NCI-H524 treated with DMSO at 0.1 percent for 48 hours (cell line): ENCODE measurements around the gene TMEM86A.

Experiments
- DNase-seq: peaks from one replicate; lab custom pipeline; 2025; lab: John Stamatoyannopoulos, UW

The TMEM86A gene

DNA sequence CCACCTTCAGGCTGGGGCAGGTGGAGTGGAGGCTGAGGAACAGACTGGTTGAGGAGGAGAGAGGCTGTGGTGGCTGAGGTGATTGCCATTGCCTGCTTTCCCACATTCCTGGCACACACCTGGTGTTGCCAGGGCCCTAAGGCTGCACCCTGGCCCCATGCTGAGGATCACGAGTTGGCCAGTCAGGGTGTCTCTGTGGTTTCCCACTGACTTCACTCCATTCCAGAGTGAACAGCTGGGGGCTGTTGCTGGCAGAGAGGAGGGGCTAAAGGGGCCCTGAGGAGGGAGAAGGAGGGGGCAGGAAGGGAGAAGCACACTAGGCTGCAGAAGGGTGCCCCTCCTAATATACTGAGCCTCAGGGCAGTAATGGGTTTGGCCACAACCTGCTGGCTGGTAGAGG, 1.8 kb downstream of the TMEM86A start:
- no peak for DNase-seq

DNA sequence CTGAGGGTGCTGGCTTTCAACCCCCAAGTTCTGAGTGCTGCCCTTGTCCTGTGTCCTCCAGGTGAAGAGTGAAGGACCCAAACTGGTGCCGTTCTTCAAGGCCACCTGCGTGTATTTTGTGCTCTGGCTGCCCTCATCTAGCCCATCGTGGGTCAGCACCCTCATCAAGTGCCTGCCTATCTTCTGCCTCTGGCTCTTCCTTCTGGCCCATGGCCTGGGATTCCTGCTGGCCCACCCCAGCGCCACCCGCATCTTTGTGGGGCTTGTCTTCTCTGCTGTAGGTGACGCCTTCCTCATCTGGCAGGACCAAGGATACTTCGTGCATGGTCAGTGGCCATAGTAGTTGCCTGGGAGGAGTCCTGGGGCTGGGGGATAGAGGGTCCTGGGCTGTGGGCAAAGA, 2.3 kb downstream of the TMEM86A start:
- no peak for DNase-seq

DNA sequence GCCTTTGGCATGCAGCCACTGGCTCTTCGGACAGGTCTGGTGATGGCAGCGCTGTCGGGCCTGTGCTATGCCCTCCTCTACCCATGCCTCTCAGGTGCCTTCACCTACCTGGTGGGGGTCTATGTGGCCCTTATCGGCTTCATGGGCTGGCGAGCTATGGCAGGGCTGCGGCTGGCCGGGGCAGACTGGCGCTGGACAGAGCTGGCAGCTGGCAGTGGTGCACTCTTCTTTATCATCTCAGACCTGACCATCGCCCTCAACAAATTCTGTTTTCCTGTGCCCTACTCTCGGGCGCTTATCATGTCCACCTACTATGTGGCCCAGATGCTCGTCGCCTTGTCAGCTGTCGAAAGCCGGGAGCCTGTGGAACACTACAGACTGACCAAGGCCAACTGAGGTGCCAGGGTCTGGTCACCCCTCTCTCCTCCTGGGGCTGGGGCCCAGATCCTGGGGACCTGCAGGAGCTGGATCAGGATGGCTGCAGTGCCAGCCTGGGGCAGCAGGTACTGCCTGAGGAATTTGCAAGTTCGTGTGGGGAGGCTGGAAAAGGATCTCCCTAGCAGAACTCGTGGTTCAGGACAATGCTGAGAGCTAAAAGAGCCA, 3.1 kb downstream of the TMEM86A start:
- no peak for DNase-seq

DNA sequence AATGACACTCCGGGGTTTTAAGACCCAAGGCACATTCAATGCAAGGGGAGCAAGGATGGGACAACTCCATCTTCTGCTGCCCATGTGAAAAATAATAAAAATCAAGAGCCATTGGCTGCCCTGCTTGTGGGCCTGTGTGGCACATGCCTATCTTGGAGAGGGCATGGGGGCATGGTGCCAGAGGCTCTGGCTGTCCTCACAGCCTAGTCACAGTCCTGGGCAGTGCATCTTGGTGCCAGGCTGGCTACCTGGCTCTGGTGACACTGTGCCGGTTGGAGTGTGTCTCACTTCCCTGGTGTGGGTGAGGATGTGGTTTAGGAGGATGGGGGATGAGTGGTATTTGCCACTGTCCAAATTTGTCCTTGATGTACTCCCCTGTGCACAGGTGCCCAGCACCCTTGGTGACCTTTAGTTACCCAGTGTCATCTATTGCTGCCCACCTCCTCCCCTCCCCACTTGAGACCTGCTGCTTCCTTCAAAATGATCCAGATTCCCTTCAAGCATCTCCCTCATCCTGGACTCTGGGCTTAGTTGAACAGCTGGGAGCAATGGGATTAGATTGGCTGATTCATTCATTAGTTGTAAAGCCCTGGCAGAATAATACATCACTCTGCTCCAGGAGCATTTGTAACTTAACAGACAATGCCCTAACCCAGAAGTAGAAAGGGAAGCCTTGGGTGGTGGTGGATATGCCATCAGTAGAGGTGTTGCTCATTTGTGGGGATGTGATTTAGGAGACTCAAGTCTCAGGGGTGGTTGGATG, 4.6 kb downstream of the TMEM86A start:
- DNase-seq: no peak

DNA sequence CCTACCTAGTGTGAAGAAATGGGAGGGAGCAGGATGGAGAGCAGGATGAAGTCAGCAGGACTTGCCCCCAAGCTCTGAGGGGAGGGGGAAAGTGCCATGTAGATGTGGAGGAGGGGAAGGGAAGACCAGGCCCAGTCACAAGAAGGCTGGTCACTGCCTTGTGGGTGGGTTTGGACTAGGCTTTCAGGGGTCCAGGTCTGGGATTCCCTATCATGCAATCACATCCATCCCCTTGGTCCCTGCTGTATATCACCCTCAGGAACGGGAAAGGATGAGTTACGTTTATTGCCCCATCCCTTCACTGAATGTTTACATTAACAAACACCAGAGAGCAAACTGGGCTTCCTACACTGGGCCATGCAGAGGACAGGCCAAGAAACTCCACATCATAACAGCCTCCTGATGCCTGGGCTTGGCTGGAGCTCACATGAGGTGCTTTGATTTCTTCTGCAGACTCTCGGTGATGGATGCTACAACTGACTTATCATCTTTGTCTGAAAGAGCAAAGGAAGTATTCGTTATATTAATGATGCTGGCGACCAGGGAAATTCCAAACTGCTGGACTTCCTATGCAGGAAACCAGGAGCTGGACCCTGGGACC, 5.6 kb downstream of the TMEM86A start:
- no peak for DNase-seq

DNA sequence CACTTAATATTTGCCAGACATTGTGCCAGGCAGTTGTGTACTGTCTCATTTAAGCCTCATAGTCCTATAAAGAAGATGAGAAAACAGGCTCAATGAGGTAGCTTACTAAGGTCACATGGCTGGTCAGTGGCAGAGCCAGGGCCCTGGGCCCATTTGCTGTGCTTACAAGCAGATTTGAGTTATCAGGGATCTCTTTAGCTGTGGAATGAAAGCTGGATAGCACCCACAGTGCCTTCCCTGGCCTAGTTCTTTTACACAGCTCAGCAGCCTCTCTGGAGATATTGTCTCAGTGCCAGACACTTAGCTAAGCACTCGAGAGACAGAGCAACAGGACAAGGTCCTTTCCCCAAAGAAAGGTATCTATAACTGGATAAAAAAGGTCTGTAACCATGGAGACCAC, 6.1 kb downstream of the TMEM86A start:
- no peak for DNase-seq

DNA sequence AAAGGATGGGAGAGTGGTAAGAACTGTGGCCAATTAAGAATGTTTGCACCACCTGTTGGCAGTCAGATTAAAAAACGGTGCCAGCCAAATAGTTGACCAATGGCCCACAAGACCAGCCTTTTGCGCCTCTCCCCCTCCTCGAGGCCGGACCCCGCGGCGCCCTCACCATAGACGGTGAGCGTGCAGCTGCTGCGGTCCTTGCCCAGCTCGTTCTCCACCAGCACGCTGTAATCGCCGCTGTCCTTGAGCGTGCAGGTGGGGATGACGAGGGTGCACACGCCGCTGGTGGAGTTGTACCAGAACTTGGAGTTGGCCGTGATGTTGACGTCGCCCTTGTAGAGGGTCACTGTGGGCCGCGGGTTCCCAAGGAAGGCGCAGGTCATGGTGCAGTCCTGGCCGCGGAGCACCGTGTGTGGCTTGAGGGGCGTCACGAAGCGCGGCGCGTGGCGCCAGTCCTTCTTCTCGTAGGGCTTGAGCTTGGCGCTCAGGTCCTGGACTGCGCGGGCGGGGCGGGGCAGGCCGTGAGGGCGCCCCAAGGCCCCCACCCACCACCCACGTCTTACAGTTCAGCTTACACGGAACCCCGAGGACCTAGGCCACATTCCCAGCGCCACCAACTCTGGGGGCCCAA, 7.2 kb downstream of the TMEM86A start:
- DNase-seq: no peak

DNA sequence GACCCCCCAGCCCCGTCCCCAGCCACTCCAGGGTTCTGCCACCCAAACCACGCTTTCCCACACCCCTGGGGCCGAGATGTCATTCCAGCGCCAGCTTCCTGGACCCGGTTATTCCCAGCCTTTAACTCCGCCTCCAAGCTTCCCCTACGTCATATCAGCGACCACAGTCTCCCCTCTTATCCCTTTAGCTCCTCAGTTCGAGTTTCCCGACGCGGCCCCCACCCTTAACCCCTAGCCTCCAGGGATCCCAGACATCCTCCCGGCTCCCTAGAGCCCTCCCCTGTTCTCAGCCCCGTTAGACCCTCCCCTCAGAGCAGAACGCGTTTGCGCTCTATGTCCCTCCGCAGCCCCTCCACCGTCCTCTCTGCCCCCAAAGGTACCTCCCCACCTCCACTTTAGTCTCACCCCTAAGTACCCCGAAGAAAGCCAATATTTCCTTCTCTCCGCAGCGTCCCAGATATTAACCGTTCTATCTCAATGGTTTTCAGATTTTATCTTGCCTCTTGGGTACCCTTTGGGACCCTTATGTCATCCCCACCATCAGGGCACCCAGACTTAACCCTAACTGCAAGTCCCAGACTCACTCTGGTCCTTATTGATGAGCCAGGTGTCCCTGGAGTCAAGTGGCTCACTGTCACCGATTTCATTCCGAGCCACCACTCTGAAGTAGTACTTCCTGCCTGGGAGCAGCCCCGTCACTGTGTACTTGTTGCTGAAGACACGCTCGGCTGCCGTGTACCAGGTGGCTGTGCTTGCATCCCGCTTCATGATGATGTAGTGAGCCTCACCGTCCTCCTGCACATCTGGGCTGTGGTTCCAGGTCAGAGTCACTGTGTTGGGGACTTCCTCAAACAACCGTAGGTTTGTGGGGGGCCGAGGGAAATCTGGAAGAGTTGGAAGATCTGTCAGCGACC, 8.0 kb downstream of the TMEM86A start:
- DNase-seq: peak; percentile 30

DNA sequence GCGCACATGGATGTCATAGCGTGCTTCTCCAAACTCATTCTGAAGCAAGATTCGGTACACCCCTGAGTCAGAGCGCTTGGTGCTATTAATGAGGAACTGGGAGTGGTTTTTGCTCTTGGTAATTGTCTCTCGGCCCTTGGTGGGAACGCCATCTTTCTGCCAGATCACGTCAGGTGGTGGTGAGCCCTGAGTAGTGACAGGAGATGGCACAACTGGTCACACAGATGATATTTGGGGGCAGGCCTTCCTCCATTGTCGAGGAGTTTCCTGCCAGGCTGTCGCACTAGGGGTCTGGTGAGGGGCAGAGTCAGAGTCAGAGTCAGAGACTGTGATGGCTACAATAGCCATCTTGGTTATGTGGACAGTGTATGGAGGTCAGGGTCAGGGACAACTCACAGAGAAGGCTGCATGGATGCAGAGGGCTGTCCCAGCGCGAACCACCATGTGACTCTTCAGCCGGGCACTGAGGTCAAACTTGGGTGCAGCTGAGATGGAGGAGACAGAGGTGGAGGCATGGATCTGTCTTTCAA, 9.3 kb downstream of the TMEM86A start:
- DNase-seq: no peak

DNA sequence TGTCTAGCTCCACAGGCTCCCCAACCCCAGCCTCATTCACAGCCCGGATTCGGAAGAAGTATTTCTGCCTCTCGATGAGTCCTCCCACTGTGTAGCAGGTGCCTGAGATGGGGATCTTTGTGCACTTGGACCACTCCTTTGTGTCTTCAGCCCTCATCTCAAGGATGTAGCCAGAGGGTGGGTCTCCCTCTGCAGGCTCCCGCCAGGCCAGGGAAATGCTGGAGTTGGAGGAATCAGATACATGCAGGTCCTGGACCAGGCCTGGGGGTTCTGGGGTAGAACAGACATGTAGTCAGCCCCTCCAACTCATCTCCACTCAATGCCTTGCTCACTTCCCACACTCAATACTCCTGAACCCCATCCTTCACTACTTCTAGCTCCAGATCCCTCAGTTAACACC, 10.8 kb downstream of the TMEM86A start:
- DNase-seq: no peak

DNA sequence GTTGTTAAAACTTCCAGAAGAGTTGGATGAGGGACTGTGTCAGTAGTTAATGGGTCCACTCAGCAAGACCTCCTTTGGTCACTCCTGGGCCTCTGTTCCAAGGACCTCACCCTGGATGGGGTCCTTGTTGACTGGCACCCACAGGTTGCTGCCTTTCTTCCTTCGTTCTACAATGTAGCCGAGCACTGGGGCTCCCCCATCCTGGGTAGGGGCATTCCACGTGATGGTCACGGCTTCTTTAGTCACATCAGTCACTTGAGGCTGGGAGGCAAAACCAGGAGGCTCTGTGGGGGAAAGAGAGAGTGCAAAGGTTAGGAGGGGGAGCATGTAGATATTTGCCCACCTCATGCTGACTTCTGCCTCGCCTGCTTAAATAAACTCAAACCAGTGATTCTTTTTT, 12.0 kb downstream of the TMEM86A start:
- DNase-seq: no peak

DNA sequence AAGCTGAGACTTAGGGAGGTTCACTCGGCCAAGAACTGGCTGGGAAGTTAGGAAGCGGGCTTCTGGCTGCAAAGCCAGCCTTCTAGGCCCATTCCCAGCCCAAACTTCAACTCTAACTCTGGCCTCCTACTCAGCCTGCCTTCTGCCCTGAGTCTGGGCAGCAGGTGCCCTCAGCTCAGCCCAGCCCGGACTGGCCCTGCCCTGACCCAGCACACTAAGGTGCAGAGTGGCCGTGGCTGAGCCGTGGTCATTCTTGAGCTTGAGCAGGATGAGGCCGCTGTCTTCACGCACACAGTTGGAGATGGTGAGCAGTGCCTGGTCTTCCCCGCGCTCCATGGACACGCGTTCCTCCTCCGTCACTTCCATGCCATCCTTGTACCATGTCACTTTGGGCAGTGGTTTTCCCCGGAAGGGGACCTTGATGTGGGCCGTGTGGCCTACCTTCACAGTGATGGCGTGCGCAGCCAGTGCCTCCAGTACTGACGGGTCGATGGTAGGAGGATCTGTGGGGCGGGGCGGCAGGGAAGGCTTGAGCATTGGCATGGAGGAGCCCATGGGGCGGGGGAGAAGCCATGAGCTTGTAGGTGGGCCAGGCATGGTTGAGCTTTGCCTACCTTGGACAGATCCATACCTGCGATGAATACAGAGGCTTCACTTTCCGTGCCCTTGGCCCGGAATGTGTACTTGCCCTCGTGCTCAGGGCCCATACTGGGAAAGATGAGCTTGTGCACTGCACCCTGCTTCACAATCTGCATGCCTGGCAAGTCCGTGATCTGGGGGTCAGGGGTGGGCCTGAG, 15.3 kb downstream of the TMEM86A start:
- DNase-seq: no peak

DNA sequence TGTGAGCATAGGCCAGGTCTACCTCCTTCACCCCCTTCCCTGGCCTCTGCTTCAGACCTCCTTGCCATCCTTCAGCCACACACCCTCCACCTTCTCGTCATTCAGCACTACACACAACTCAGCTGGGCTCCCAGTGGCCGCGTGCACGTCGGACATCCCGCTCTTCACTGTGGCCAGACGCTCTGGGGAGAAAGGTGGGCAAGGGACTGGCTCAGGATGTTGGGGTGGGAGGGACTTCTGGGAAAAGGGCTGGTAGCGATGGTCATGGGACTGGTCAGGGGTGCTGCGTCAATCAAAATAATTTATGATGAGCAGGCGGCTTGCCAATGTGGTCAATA, 15.8 kb downstream of the TMEM86A start:
- DNase-seq: no peak

DNA sequence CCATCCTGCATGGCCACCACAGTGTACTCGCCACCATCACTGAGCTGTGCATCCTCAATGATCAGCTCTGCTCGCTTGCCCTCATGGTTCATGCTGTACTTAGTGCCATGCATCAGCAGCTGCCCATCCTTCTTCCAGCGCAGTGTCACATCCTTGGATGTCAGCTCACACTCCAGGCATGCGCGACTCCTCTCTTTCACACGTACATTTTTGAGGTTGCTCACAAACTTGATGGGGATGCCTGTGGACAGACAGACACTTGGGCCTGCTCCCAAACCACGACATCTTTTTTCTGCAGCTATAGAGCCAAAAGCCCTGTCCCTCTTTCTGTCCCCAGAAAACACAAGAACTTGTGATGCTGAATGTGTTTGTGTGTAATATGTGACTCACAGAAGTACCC, 16.9 kb downstream of the TMEM86A start:
- no peak for DNase-seq

DNA sequence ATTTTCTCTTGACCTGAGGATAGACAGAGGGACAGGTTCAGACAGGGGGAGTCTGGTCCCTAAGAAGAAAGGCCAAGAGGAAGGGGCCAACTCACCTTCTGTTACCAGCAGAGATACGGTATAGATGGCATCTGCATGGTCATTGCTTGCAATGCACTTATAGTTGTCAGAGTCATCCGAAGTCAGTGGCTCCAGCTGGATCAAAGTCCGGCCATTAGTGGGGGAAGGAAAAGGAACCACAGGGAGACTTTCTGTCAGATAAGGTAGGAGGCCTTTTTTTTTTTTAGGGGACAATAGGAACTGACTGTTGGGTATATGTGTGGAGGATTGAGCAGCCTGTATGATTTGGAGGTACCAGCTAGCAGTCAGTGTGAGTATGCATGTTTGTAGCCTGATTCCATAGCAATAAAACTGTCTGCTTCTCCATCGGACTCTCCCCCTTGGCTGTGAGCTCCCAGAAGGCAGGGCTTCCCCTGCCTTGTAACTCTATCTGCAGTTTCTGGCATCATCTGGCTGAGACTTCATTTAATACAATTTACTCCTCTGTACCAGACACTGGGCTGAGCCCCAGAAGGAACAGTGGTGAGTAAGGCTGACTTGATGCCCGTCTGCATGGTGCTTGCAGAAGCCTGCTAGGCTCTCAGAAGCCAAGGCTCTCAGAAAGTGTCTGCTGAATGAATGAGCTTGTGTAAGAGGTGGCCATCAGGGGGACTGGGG, 21.7 kb downstream of the TMEM86A start:
- no peak for DNase-seq

DNA sequence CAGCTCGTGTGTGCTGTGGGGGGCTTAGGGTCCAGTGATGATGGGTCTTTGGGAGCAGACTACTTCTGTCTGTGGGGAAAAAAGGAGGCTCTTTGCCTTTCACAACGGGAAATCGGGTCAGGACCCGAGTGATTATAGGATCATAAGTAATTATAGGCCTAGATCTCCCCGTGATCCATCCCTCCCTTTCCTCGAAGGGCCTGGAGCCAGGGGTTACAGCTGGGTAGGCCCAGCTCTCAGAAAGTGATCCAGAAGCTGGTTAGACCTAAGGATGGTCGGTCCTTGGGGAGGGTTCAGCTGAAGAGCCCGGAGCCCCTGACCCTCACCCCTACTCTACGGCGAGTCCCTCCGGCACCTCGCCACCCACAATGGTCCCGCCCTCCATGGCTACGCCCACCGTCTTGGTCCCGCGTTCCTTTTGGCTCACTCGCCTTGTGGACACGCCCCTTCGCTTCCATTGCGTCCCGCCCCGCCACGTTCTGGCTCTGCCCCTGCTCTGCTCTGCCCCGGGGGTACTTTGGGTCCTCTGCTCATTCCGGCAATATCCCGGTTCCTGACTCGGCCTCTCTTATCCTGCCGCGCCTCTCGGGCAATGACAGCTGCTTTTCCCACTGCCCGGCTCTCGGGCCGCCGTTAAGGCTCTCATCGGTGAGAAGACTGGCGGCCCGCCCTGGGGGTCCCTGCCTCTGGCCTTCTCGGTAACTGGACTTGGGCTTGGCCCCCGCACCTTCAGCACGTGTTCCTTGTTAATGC, 22.4 kb downstream of the TMEM86A start:
- DNase-seq: no peak

DNA sequence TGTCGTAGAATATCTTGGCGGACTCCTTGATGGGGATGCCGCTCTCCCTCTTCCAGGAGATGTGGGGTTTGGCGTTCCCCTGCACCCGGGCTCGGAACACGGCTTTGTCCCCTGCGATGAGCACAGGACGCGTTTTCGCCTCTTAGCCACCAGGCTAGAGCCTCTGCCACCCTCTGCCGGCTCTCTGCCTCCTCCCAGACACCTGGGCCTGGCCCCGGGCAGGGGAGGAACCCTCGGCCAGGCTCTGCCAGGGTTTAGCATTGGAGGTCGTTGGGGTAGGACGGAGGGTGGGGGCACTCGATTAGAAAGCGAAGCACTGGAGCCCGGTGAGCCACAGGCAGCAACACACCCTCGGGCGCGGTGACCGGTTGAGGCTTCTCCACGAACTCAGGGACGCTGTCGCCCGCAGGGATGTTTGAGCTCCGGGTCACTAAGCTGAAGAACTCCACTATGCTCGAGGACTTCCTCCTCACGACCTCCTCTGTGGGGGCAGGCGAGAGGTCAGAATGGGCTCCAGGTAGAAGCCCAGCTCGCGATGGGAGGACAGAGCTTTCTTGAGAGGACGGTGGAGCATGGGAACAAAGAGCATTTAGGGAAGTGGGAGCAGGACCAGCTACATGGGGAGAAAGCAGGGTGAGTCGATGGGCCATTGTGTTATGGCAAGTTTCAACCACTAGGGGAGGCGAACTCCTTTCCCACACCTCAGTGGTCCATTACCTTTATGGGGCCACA, 23.1 kb downstream of the TMEM86A start:
- no peak for DNase-seq

DNA sequence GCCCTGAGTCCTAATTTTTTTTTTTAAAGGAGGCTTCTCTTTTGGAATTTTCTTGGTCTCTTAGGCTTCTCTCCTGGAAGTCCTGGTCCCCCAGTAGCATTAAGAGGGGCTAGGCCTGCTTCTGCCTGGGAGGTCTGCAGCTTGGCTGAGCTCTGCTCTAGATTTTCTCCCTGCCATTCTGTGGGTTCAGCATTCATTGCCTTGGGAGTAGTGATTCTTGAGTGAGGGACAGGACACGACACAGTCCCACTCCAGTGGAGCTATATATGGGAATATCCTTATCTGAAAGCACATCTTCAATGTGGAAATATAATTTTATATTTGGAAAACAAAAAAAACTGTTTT, 23.7 kb downstream of the TMEM86A start:
- DNase-seq: no peak

DNA sequence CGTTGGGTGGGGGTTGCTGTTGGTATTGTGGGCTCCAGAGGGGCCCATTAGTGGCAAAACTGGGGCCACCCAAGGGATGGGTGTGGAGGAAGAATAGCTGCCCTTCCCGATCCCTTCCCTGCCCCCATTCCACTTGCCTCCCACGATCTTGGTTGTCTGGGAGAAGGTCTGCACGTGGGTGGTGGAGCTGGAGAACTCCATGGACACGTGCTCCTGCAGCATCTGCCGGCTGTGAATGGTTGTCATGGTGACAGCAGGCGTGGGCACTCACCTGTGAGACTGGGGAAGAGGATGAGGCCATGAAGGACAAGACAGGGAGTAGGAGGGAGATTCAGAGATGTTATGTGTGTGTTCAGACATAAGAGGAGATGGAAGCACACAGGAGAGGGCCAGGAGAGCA, 25.4 kb downstream of the TMEM86A start:
- no peak for DNase-seq
